Uterus (tissue), 4 donors: ENCODE data around the gene BCL2L1. TPM values are rescaled to one million over a fixed set of nuclear protein-coding genes. Genes with fewer than 3 reads are reported as not detected.

Experiments used
- DNase-seq, 2 donors: peaks; one replicate each; pipeline ENCODE4 v3.0.0-alpha.2; 2019 to 2020
- H3K27ac ChIP-seq, 2 donors: fragments of 200-600 bp; sonication (generic); 1 replicate in 1 of 2; 2 replicates in 1 of 2; pipeline ENCODE4 v1.5.1; 2016 to 2018
- H3K27me3 ChIP-seq, 2 donors: fragments of 200-600 bp; sonication (generic); one replicate each; pipeline ENCODE4 v1.5.1; 2018 to 2019; ENCODE audit warnings: control low read depth in 1 of 2
- H3K36me3 ChIP-seq, 2 donors: fragments of 200-600 bp; sonication (generic); one replicate each; pipeline ENCODE4 v1.5.1; 2019; ENCODE audit warnings: control low read depth in 1 of 2
- H3K4me1 ChIP-seq, 2 donors: fragments of 200-600 bp; sonication (generic); one replicate each; pipeline ENCODE4 v1.5.1; 2018 to 2019; ENCODE audit warnings: control low read depth in 1 of 2
- H3K4me3 ChIP-seq, 2 donors: fragments of 200-600 bp; sonication (generic); 1 replicate in 1 of 2; 2 replicates in 1 of 2; pipeline ENCODE4 v1.5.1; 2018 to 2019; ENCODE audit warnings: mild to moderate bottlenecking in 1 of 2
- H3K9me3 ChIP-seq, 2 donors: fragments of 200-600 bp; sonication (generic); one replicate each; pipeline ENCODE4 v1.5.1; 2019; ENCODE audit warnings: control low read depth in 1 of 2
- POLR2A ChIP-seq, 2 donors: fragments of 450-650 bp; IDR thresholded peaks; one replicate each; pipeline ENCODE4 v1.6.1; 2016; ENCODE audit warnings: antibody characterized with exemption in 2 of 2, mild to moderate bottlenecking in 1 of 2, moderate library complexity in 1 of 2
- intact Hi-C: fragments of 100-400 bp; cut with DNase I; formaldehyde crosslinking; loops from one replicate; pipeline ENCODE4 v1.15.1; 2023; ENCODE audit warnings: low total_unique reads
- total RNA-seq, 4 donors: library from RNA; depleted of rRNA in 3 of 4; stranded (reverse); fragments of >200 nt in 3 of 4; gene quantifications; one replicate each; pipeline versions ENCODE4 v1.1.0 to v1.2.4, GENCODE V29; 2014 to 2023
- TF ChIP-seq, protein P1 (sequence below), 4 experiments: fragments of 200-600 bp in 2 of 4; fragments of 450-650 bp in 2 of 4; sonication (generic) in 2 of 4; IDR thresholded peaks; one replicate each; pipeline ENCODE4 v1.5.1; 2016 to 2019; ENCODE audit warnings: antibody characterized with exemption in 4 of 4, mild to moderate bottlenecking in 2 of 4, moderate library complexity in 1 of 4
- donor health status: DM: yes; HTN: yes; CAD: no.

The BCL2L1 gene
- total RNA-seq, 4 donors from 2014 or later, result 35.0 to 113 (median 57.4) TPM

DNA sequence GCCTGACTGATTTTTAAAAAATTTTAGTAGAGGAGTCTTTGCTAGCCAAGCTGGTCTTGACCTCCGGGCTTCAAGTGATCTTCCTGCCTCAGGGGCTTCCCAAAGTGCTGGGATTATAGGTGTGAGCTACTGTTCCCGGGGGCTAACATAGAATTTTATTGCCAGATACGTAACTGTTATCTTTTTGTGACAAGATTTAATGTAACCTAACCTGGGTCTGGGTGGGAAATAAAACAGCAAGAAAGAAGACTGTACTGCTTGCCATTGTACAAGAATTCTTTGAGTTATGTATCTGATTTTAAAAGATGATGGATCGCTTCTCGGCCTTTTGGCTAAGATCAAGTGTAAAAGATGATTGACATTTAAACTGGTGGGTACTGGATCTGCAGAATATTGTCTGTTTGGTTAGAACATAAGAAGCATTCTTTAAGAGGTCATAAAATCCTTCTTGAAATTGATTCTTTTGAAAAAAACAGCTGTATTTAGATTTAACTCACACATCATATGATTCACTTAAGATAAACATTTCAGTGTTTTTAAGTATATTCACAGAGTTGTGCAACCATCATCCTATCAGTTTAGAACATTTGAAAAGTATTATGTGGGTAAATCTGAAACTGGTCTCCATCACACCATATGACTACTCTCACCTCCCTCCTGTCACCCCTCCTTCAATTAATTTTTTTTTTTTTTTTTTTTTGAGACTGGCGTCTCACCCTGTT lies 38.0 kb upstream of the BCL2L1 start:
- TF ChIP-seq, protein P1, sequence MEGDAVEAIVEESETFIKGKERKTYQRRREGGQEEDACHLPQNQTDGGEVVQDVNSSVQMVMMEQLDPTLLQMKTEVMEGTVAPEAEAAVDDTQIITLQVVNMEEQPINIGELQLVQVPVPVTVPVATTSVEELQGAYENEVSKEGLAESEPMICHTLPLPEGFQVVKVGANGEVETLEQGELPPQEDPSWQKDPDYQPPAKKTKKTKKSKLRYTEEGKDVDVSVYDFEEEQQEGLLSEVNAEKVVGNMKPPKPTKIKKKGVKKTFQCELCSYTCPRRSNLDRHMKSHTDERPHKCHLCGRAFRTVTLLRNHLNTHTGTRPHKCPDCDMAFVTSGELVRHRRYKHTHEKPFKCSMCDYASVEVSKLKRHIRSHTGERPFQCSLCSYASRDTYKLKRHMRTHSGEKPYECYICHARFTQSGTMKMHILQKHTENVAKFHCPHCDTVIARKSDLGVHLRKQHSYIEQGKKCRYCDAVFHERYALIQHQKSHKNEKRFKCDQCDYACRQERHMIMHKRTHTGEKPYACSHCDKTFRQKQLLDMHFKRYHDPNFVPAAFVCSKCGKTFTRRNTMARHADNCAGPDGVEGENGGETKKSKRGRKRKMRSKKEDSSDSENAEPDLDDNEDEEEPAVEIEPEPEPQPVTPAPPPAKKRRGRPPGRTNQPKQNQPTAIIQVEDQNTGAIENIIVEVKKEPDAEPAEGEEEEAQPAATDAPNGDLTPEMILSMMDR (IDR thresholded peaks at IDR 0.05), result no peak
- no peak for TF ChIP-seq POLR2A (IDR thresholded peaks at IDR 0.05)
- H3K4me3 ChIP-seq, result no peak overlapping the region
- no peaks in the 10 kb centered on the region for H3K9me3 ChIP-seq
- no peaks in the 10 kb centered on the region for H3K27me3 ChIP-seq
- H3K27ac ChIP-seq, result no peak overlapping the region
- no peaks in the 10 kb centered on the region for H3K4me1 ChIP-seq
- intact Hi-C loops, result no loop called here
- no peaks in the 10 kb centered on the region for H3K36me3 ChIP-seq
- DNase-seq, result no peak

DNA sequence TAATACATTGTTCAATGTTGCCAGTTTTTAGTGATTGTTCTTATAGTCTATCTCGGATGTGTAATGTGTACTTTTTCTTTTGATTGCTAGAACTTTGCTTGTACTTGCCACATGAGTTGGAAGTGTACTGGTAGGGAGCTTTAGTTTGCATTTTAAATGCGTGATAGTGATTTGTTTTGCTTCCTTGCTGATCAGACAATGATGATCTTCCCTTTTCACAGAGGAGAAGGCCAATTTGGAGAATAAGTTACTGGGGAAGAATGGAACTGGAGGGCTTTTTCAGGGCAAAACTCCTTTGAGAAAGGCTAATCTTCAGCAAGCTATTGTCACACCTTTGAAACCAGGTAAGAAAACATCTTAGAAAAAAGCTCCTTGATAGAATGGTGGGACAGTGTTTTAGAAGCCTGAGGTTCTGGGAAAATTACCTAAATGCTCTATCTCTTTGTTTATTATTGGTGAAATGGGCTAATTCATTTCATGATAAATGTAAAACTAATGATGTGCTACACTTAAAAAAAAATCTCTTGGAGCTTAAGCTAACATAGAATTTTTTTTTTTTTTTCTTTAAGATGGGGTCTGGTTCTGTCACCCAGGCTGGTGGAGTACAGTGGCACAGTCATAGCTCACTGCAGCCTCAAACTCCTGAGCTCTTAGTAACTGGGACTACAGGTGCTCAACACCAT lies 37.3 kb upstream of the BCL2L1 start:
- no peaks in the 10 kb centered on the region for H3K4me1 ChIP-seq
- no peak overlapping the region for H3K4me3 ChIP-seq
- no peak overlapping the region for H3K27ac ChIP-seq
- no peak for DNase-seq
- TF ChIP-seq POLR2A (IDR thresholded peaks at IDR 0.05), result no peak
- TF ChIP-seq, protein P1 (IDR thresholded peaks at IDR 0.05), result no peak
- H3K9me3 ChIP-seq, result no peaks in the 10 kb centered on the region
- no peaks in the 10 kb centered on the region for H3K36me3 ChIP-seq
- H3K27me3 ChIP-seq, result no peaks in the 10 kb centered on the region
- intact Hi-C loops, result no loop called here

DNA sequence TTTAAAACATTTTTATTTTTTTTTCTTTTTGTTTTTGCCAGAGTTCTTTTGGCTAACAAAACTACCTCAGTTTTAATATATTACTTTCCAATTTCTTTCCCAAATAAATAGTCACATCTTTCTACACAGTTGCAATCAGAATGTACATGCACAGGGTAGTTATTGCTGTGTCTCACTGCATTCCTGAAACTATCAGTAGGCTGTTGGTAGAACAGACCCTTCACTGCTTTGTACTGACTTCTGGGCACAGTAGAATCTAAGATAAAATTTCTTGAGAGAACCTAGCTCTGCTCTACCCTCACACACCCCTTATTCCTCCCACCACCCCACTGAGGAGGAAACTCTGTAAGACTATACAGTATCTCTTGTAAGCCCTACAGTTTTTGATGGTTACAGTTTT lies 36.3 kb upstream of the BCL2L1 start:
- no peaks in the 10 kb centered on the region for H3K4me1 ChIP-seq
- intact Hi-C loops, result no loop called here

DNA sequence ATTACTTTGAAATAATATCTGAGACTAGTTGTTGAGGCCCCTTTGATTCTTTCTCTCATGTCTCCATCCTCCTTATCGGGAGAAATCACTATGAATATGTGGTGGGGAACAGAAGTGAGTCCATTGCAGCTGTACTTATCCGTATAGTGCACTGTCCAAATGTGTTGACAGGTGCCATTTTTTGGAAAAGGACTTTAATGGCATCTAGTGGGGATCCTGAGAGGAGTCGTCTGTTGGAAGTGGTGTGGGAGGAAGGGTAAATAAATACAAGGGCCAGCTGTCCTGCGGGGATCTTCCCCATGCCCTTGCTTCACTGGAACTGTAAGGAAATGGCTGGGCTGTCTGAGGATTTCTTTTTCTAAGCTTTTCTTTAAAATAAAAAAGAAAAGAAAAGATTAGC lies 35.9 kb upstream of the BCL2L1 start:
- no peaks in the 10 kb centered on the region for H3K27me3 ChIP-seq
- H3K4me1 ChIP-seq, result no peaks in the 10 kb centered on the region
- H3K9me3 ChIP-seq, result no peaks in the 10 kb centered on the region
- no peak overlapping the region for H3K4me3 ChIP-seq
- TF ChIP-seq POLR2A (IDR thresholded peaks at IDR 0.05), result no peak
- TF ChIP-seq, protein P1 (IDR thresholded peaks at IDR 0.05), result no peak
- no peak for DNase-seq
- intact Hi-C loops, result no loop called here
- H3K27ac ChIP-seq, result no peak overlapping the region
- no peaks in the 10 kb centered on the region for H3K36me3 ChIP-seq

More for the DNA sequence above, 36.3 kb upstream of the BCL2L1 start:
- H3K27me3 ChIP-seq, result no peaks in the 10 kb centered on the region
- no peaks in the 10 kb centered on the region for H3K9me3 ChIP-seq
- no peak for TF ChIP-seq POLR2A (IDR thresholded peaks at IDR 0.05)
- TF ChIP-seq, protein P1 (IDR thresholded peaks at IDR 0.05), result no peak
- no peak overlapping the region for H3K27ac ChIP-seq
- H3K4me3 ChIP-seq, result no peak overlapping the region
- no peak for DNase-seq
- H3K36me3 ChIP-seq, result no peaks in the 10 kb centered on the region

DNA sequence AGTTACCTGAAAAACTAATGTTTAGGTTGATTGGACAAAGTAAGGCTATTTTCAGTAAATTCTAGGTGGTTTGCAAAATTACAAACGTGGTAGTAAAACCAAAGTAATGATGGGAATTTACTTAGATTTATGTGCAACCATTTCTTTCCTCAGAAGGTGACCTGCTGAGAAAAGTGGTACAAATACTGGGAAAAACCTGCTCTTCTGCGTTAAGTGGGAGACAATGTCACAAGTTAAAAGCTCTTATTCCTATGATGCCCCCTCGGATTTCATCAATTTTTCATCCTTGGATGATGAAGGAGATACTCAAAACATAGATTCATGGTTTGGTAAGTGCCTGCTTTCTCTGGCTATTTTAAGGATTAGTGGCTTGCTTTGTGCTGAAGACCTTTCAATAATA lies 34.6 kb upstream of the BCL2L1 start:
- Histone ChIP-seq H3K27me3 (no peaks in the 10 kb centered on the region), H3K4me3 (no peak overlapping the region), H3K9me3 (no peaks in the 10 kb centered on the region), H3K27ac (no peak overlapping the region), H3K36me3 (no peaks in the 10 kb centered on the region), H3K4me1 (no peaks in the 10 kb centered on the region)
- intact Hi-C loops, result no loop called here
- TF ChIP-seq, protein P1 (IDR thresholded peaks at IDR 0.05), result no peak
- no peak for TF ChIP-seq POLR2A (IDR thresholded peaks at IDR 0.05)
- no peak for DNase-seq
